HG03196 (cell line): ENCODE results near the gene WDR59.
"Not testable (repeated sequence)": the region's sequence is repeated elsewhere in the genome, so short reads cannot be mapped to it uniquely, and the experiment has no call there.

Experiments used
- ATAC-seq: cut with Tn5 transposase; IDR thresholded peaks from one replicate; pipeline ENCODE4 v1.9.1; 2021; ENCODE audit not compliant: unreplicated experiment

The WDR59 gene

GRCh38 chr16:75013123-75013522 lies 28.2 kb upstream of the WDR59 start:
- ATAC-seq: not testable (repeated sequence)

- peak; percentile 14 for ATAC-seq
These were observed 27.6 kb upstream of the WDR59 start for GRCh38 chr16:75012380-75013081.

- ATAC-seq: peak; percentile 75
These were observed 26.8 kb upstream of the WDR59 start for GRCh38 chr16:75011634-75012307.

- ATAC-seq: no peak
These were observed 25.5 kb upstream of the WDR59 start for GRCh38 chr16:75010427-75010826.

- ATAC-seq: no peak
These were observed 22.5 kb upstream of the WDR59 start for GRCh38 chr16:75007443-75007842.

GRCh38 chr16:75005697-75006096 lies 20.8 kb upstream of the WDR59 start:
- ATAC-seq: no peak

GRCh38 chr16:75004460-75004859 lies 19.5 kb upstream of the WDR59 start:
- ATAC-seq: no peak

- no peak for ATAC-seq
These were observed 19.0 kb upstream of the WDR59 start for GRCh38 chr16:75003931-75004330.

GRCh38 chr16:75002474-75002873 lies 17.6 kb upstream of the WDR59 start:
- ATAC-seq: no peak

GRCh38 chr16:75000481-75001081 lies 15.7 kb upstream of the WDR59 start:
- ATAC-seq: no peak

GRCh38 chr16:74999609-75000480 lies 14.9 kb upstream of the WDR59 start:
- no peak for ATAC-seq

GRCh38 chr16:74999219-74999608 lies 14.3 kb upstream of the WDR59 start:
- ATAC-seq: peak; percentile 28

GRCh38 chr16:74998481-74999218 lies 13.7 kb upstream of the WDR59 start, which contains the start of gene ZNRF1:
Gene ZNRF1 (plus strand): TSS chr16:74999024. CDS start chr16:74999672, 648 bp downstream.
- peak; percentile 65 for ATAC-seq

- no peak for ATAC-seq
These were observed 12.1 kb upstream of the WDR59 start for GRCh38 chr16:74997042-74997491.

- no peak for ATAC-seq
These were observed 11.1 kb upstream of the WDR59 start for GRCh38 chr16:74995986-74996385.

- ATAC-seq: no peak
These were observed 6.9 kb upstream of the WDR59 start for GRCh38 chr16:74991593-74992403.

- ATAC-seq: no peak
These were observed 6.3 kb upstream of the WDR59 start for GRCh38 chr16:74991268-74991592.

- ATAC-seq: no peak
These were observed 5.9 kb upstream of the WDR59 start for GRCh38 chr16:74990832-74991231.

- ATAC-seq: not testable (repeated sequence)
These were observed 4.9 kb upstream of the WDR59 start for GRCh38 chr16:74989864-74990263.
